Measurements from ENCODE around the gene NELL1. TPM values are rescaled to one million over a fixed set of nuclear protein-coding genes. Genes with fewer than 3 reads are reported as not detected.

Gene NELL1
- total and polyA plus RNA-seq, 2 experiments from 2014 or later = 8.9 to 20.1 TPM

GRCh38 chr11:21560466-21560975 lies 891.1 kb downstream of the NELL1 start:
- Histone ChIP-seq H3K27ac (peak overlapping the region; percentile 83), H4K20me1 (ENCODE audit: insufficient read depth, poor library complexity, severe bottlenecking) (no peaks in the 10 kb centered on the region), H2AFZ (no peak overlapping the region), H3K27me3 (no peaks in the 10 kb centered on the region), H3K4me1 (ENCODE audit: insufficient read depth) (peaks cover 29% of the 10 kb centered on the region), H3K9me2 (replicated peaks; ENCODE audit: insufficient read depth) (no peaks in the 10 kb centered on the region), H3K4me2 (no peak overlapping the region), H3K36me3 (replicated peaks; ENCODE audit: insufficient read depth, low read depth) (no peaks in the 10 kb centered on the region), H3K9me3 (ENCODE audit: low read depth) (no peaks in the 10 kb centered on the region), H3K4me3 (no peak overlapping the region), H3K79me2 (no peaks in the 10 kb centered on the region)
- 73% methylated on average over 2 of the region's 2 CpGs for WGBS (ENCODE audit: low lambda C conversion rate, missing lambda C conversion rate)
- TF ChIP-seq, protein P1, sequence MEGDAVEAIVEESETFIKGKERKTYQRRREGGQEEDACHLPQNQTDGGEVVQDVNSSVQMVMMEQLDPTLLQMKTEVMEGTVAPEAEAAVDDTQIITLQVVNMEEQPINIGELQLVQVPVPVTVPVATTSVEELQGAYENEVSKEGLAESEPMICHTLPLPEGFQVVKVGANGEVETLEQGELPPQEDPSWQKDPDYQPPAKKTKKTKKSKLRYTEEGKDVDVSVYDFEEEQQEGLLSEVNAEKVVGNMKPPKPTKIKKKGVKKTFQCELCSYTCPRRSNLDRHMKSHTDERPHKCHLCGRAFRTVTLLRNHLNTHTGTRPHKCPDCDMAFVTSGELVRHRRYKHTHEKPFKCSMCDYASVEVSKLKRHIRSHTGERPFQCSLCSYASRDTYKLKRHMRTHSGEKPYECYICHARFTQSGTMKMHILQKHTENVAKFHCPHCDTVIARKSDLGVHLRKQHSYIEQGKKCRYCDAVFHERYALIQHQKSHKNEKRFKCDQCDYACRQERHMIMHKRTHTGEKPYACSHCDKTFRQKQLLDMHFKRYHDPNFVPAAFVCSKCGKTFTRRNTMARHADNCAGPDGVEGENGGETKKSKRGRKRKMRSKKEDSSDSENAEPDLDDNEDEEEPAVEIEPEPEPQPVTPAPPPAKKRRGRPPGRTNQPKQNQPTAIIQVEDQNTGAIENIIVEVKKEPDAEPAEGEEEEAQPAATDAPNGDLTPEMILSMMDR (IDR thresholded peaks at IDR 0.05; ENCODE audit: poor library complexity) = no peak
- TF ChIP-seq EZH2 (IDR thresholded peaks at IDR 0.05; ENCODE audit: borderline replicate concordance) (no peak), EZH2phosphoT487 (IDR thresholded peaks at IDR 0.05; ENCODE audit: low read depth, severe bottlenecking, unreplicated experiment) (no peak)
- no peak for DNase-seq (ENCODE audit: low spot score)

- H3K9me3 ChIP-seq (ENCODE audit: low read depth) = no peaks in the 10 kb centered on the region
- no peak overlapping the region for H3K4me2 ChIP-seq
- no peaks in the 10 kb centered on the region for H3K9me2 ChIP-seq (replicated peaks; ENCODE audit: insufficient read depth)
- peak overlapping the region; percentile 83 for H3K27ac ChIP-seq
- no peaks in the 10 kb centered on the region for H3K36me3 ChIP-seq (replicated peaks; ENCODE audit: insufficient read depth, low read depth)
- no peak overlapping the region for H2AFZ ChIP-seq
- peaks cover 33% of the 10 kb centered on the region for H3K4me1 ChIP-seq (ENCODE audit: insufficient read depth)
- TF ChIP-seq, protein P1 (IDR thresholded peaks at IDR 0.05; ENCODE audit: poor library complexity) = no peak
- TF ChIP-seq EZH2 (IDR thresholded peaks at IDR 0.05; ENCODE audit: borderline replicate concordance) (no peak), EZH2phosphoT487 (IDR thresholded peaks at IDR 0.05; ENCODE audit: low read depth, severe bottlenecking, unreplicated experiment) (no peak)
- H3K4me3 ChIP-seq = no peak overlapping the region
- peak; percentile 26 for DNase-seq (ENCODE audit: low spot score)
- H4K20me1 ChIP-seq (ENCODE audit: insufficient read depth, poor library complexity, severe bottlenecking) = no peaks in the 10 kb centered on the region
- no peaks in the 10 kb centered on the region for H3K27me3 ChIP-seq
- WGBS (ENCODE audit: low lambda C conversion rate, missing lambda C conversion rate) = 68% methylated on average over 1 of the region's 1 CpG
- H3K79me2 ChIP-seq = no peaks in the 10 kb centered on the region
These were observed 892.2 kb downstream of the NELL1 start for GRCh38 chr11:21561581-21561980.

DNA sequence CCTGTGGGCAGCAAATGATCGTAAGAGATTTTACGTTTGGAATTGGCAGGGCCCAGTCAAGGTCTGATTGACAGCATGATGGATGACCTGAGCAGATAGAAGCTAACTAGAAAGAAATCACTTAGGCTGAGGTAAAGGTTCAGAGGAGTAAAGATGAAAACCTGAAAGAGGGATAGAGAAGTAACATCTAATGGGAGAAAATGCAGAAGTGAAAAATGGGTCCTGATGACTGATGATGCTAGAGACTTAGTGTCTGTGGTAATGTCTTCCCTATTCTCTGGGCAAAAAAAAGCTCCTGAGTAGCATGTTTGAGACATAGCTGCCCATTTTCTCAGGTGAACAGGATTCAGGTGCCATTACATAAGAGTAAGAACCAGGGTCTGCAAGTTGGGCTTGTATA lies 894.7 kb downstream of the NELL1 start:
- H3K4me1 ChIP-seq (ENCODE audit: insufficient read depth) = peaks cover 33% of the 10 kb centered on the region
- DNase-seq (ENCODE audit: low spot score) = no peak
- TF ChIP-seq, protein P1 (IDR thresholded peaks at IDR 0.05; ENCODE audit: poor library complexity) = no peak
- TF ChIP-seq EZH2phosphoT487 (IDR thresholded peaks at IDR 0.05; ENCODE audit: low read depth, severe bottlenecking, unreplicated experiment) (no peak), EZH2 (IDR thresholded peaks at IDR 0.05; ENCODE audit: borderline replicate concordance) (no peak)

More for the DNA sequence above, 894.7 kb downstream of the NELL1 start:
- H3K9me2 ChIP-seq (replicated peaks; ENCODE audit: insufficient read depth) = no peaks in the 10 kb centered on the region
- no peak overlapping the region for H3K4me3 ChIP-seq
- H2AFZ ChIP-seq = no peak overlapping the region
- no peaks in the 10 kb centered on the region for H3K27me3 ChIP-seq
- H4K20me1 ChIP-seq (ENCODE audit: insufficient read depth, poor library complexity, severe bottlenecking) = no peaks in the 10 kb centered on the region
- WGBS (ENCODE audit: low lambda C conversion rate, missing lambda C conversion rate) = 42% methylated on average over 2 of the region's 2 CpGs
- H3K4me2 ChIP-seq = no peak overlapping the region
- no peaks in the 10 kb centered on the region for H3K36me3 ChIP-seq (replicated peaks; ENCODE audit: insufficient read depth, low read depth)
- H3K27ac ChIP-seq = peak overlapping the region; percentile 64
- no peaks in the 10 kb centered on the region for H3K79me2 ChIP-seq
- H3K9me3 ChIP-seq (ENCODE audit: low read depth) = no peaks in the 10 kb centered on the region

Measured in hepatocyte (in vitro differentiated cells).